Natural killer cell (primary cell): Measurements from ENCODE around the gene CAPN5. TPM values are rescaled to one million over a fixed set of nuclear protein-coding genes. Genes with fewer than 3 reads are reported as not detected.

Source experiments
- ATAC-seq, 3 donors: fragments of 150-1000 bp in 2 of 3; fragments of 200-7000 bp in 1 of 3; cut with Tn5 transposase; 1 replicate in 1 of 3; 2 replicates in 2 of 3; pipeline ENCODE4 v1.10.0; 2021; ENCODE audit warnings: mild to moderate bottlenecking in 2 of 3, moderate library complexity in 2 of 3
- DNase-seq, 2 donors: peaks; one replicate each; pipeline versions ENCODE4 v3.0.0 to v3.0.0-alpha.2; 2013 to 2021; ENCODE audit warnings: mixed read lengths in 1 of 2
- H3K27ac ChIP-seq: one replicate; pipeline ENCODE4 v1.5.1; 2013; ENCODE audit warnings: mild to moderate bottlenecking, low read length
- H3K27me3 ChIP-seq: one replicate; pipeline ENCODE4 v1.6.1; 2013; ENCODE audit warnings: low read length; ENCODE audit not compliant: control insufficient read depth, insufficient read depth
- H3K36me3 ChIP-seq: one replicate; pipeline ENCODE4 v1.6.1; 2013; ENCODE audit warnings: low read length; ENCODE audit not compliant: control insufficient read depth, insufficient read depth
- H3K4me1 ChIP-seq: one replicate; pipeline ENCODE4 v1.6.1; 2013; ENCODE audit warnings: low read length; ENCODE audit not compliant: control insufficient read depth, insufficient read depth
- H3K4me3 ChIP-seq: one replicate; pipeline ENCODE4 v1.5.1; 2013; ENCODE audit warnings: low read length
- H3K9me3 ChIP-seq: one replicate; pipeline ENCODE4 v1.6.1; 2013; ENCODE audit warnings: low read length; ENCODE audit not compliant: control insufficient read depth, insufficient read depth
- H3K27ac Mint-ChIP-seq, 2 donors: one replicate each; pipeline ENCODE4 v1.8.0; 2022; ENCODE audit warnings: mild to moderate bottlenecking in 2 of 2, mixed read lengths in 2 of 2, moderate library complexity in 1 of 2
- H3K27me3 Mint-ChIP-seq, 2 donors: one replicate each; pipeline ENCODE4 v1.8.0; 2022; ENCODE audit warnings: low read depth in 2 of 2, mixed read lengths in 2 of 2
- H3K36me3 Mint-ChIP-seq: one replicate; pipeline ENCODE4 v1.8.0; 2022; ENCODE audit warnings: mixed read lengths
- H3K4me1 Mint-ChIP-seq, 2 donors: one replicate each; pipeline ENCODE4 v1.8.0; 2022; ENCODE audit warnings: mixed read lengths in 2 of 2
- H3K4me3 Mint-ChIP-seq: one replicate; pipeline ENCODE4 v1.8.0; 2022; ENCODE audit warnings: mild to moderate bottlenecking, moderate library complexity, mixed read lengths
- H3K9me3 Mint-ChIP-seq, 2 donors: one replicate each; pipeline ENCODE4 v1.8.0; 2022; ENCODE audit warnings: mixed read lengths in 2 of 2
- WGBS: methylation state at CpG from one replicate; pipeline ENCODE4 v1.1.7; 2013; ENCODE audit warnings: missing lambda C conversion rate; ENCODE audit not compliant: insufficient coverage; 5-methylcytosine and 5-hydroxymethylcytosine counted together
- intact Hi-C: fragments of 100-400 bp; cut with micrococcal nuclease; formaldehyde crosslinking; loops from one replicate; pipeline ENCODE4 v1.14.2; 2022
- total RNA-seq, 4 donors: library from RNA; stranded (reverse); fragments of 120-200 nt in 1 of 4; gene quantifications; one replicate each; pipeline versions ENCODE4 v1.2.3 to v1.2.4, GENCODE V29; 2013 to 2022
- TF ChIP-seq, protein P1 (sequence below): fragments of 200-600 bp; IDR thresholded peaks from one replicate; pipeline ENCODE4 v1.8.0; 2022; ENCODE audit warnings: antibody characterized with exemption

Gene CAPN5
- total RNA-seq, 3 donors from 2014 or later (not counting 1 experiment from before 2014, with no cell fraction given) = 32.3 to 34.5 (median 34.3) TPM

DNA sequence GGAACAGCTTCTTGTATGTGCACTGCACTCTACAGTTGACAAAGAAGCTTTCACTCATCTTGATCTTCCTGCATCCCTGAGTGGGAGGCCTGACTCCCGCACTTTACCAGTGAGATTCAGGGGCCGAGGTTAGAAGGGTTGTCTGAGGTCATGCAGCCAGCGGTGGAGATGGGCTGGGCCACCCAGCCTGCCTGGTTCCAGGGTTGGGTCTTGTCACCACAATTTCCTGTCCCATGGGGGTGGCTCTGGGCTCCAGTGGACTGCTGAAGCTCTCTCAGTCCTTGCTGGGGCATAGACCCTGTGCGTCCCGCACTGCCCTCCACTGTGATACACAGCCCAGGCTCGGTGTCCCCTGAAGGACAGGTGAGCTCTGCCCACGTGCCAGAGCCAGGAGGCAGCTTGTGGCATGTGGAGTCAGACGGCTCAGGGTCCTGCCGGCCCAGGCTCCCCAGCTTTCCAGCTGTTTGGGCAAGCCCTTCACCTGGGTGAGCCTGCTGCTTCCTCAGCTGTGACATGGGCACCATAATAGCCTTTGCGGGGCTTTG is 54.4 kb downstream of the CAPN5 start:
- Mint-ChIP-seq H3K27ac (peak overlapping the region in 1 of 2 donors; percentile 49), H3K36me3 (no peaks in the 10 kb centered on the region), H3K4me3 (no peak overlapping the region), H3K27me3 (peaks cover 0 to under 1% of the 10 kb centered on the region in 2 donors), H3K4me1 (peaks cover 9 to 10% of the 10 kb centered on the region in 2 donors), H3K9me3 (no peaks in the 10 kb centered on the region)
- intact Hi-C loops = no loop called here
- no peak for ATAC-seq
- no peak overlapping the region for H3K27ac ChIP-seq
- H3K9me3 ChIP-seq = no peaks in the 10 kb centered on the region
- no peaks in the 10 kb centered on the region for H3K27me3 ChIP-seq
- H3K4me3 ChIP-seq = no peak overlapping the region
- DNase-seq = no peak
- H3K36me3 ChIP-seq = no peaks in the 10 kb centered on the region
- TF ChIP-seq, protein P1, sequence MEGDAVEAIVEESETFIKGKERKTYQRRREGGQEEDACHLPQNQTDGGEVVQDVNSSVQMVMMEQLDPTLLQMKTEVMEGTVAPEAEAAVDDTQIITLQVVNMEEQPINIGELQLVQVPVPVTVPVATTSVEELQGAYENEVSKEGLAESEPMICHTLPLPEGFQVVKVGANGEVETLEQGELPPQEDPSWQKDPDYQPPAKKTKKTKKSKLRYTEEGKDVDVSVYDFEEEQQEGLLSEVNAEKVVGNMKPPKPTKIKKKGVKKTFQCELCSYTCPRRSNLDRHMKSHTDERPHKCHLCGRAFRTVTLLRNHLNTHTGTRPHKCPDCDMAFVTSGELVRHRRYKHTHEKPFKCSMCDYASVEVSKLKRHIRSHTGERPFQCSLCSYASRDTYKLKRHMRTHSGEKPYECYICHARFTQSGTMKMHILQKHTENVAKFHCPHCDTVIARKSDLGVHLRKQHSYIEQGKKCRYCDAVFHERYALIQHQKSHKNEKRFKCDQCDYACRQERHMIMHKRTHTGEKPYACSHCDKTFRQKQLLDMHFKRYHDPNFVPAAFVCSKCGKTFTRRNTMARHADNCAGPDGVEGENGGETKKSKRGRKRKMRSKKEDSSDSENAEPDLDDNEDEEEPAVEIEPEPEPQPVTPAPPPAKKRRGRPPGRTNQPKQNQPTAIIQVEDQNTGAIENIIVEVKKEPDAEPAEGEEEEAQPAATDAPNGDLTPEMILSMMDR = no peak
- WGBS = 64% methylated on average over 10 of the region's 10 CpGs
- H3K4me1 ChIP-seq = no peaks in the 10 kb centered on the region

DNA sequence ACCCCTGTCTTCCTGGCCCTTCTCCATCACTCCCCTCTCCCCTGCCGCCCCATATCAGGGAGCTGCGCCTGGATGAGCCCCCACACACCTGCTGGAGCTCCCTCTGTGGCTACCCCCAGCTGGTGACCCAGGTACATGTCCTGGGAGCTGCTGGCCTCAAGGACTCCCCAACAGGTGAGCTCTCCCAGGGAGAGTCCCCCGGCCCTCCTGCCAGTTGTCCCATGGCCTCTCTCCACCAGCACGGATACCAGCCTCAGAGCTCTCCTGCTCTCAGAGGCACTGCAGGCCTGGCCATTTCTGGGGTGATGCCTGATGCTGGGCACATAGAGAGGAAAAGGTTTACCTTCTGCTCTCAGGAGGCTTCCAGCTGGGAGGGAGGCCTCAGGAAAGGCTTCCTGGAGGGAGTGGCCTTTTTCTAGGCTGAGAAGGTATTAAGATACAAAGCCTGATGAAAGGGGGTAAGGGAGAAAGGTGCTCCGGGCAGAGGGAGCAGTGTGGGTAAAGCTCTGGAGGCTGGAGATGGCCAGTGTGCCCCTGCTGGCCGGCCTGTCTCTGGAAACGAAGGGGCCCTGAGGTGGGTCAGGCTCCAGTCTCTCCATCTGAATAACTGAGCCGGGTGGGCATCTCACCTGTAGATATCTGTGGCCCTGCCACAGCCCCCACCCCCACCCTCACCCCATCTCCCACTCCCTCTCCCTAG is 55.3 kb downstream of the CAPN5 start:
- intact Hi-C loops = no loop called here
- Histone ChIP-seq H3K4me3 (no peak overlapping the region), H3K9me3 (no peaks in the 10 kb centered on the region), H3K27me3 (peaks cover 2% of the 10 kb centered on the region), H3K27ac (no peak overlapping the region), H3K4me1 (peaks cover 3% of the 10 kb centered on the region), H3K36me3 (no peaks in the 10 kb centered on the region)
- DNase-seq (no peak), ATAC-seq (no peak)
- H3K4me3 Mint-ChIP-seq = no peak overlapping the region
- H3K27me3 Mint-ChIP-seq = peaks cover 0 to 4% of the 10 kb centered on the region in 2 donors
- no peaks in the 10 kb centered on the region for H3K36me3 Mint-ChIP-seq
- H3K27ac Mint-ChIP-seq = no peak overlapping the region
- TF ChIP-seq, protein P1 = no peak
- 89% methylated on average over 8 of the region's 8 CpGs for WGBS
- H3K9me3 Mint-ChIP-seq = no peaks in the 10 kb centered on the region
- peaks cover 9 to 15% of the 10 kb centered on the region in 2 donors for H3K4me1 Mint-ChIP-seq

DNA sequence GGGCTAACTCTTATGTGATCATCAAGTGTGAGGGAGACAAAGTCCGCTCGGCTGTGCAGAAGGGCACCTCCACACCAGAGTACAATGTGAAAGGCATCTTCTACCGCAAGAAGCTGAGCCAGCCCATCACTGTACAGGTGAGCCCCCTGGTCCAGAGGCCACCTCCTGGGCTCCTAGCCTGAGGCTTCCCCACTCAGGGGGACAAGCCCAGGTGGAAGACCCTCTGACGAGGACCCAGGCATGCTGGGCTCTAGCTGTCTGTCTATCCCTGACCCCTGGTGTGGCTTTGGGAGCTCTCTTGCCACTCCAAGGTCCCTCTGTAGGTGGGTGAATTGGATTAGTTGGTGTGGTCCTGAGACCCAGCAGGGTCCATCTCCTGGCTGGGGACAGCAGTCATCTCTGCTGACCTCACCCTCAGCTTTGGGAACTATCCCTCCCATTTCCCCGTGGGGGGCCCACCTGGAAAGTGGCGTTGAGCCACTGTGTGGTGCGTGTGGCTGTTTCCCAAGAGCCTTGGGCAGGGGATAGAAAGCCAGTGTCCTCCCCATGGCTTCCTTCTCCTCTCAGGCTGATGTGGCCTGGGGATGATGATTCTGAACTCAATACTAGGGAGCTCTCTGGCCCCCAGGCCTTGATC is 55.9 kb downstream of the CAPN5 start:
- Histone ChIP-seq H3K4me1 (peaks cover 10% of the 10 kb centered on the region), H3K9me3 (no peaks in the 10 kb centered on the region), H3K27me3 (peaks cover 8% of the 10 kb centered on the region), H3K36me3 (no peaks in the 10 kb centered on the region), H3K4me3 (no peak overlapping the region), H3K27ac (no peak overlapping the region)
- H3K27me3 Mint-ChIP-seq = peaks cover 0 to 7% of the 10 kb centered on the region in 2 donors
- WGBS = 89% methylated on average over 7 of the region's 7 CpGs
- H3K4me3 Mint-ChIP-seq = no peak overlapping the region
- ATAC-seq (no peak), DNase-seq (no peak)
- no peaks in the 10 kb centered on the region for H3K9me3 Mint-ChIP-seq
- H3K36me3 Mint-ChIP-seq = no peaks in the 10 kb centered on the region
- intact Hi-C loops = no loop called here
- TF ChIP-seq, protein P1 = no peak
- peaks cover 9 to 21% of the 10 kb centered on the region in 2 donors for H3K4me1 Mint-ChIP-seq
- no peak overlapping the region for H3K27ac Mint-ChIP-seq
